ENCODE results near the gene MRTFA. TPM values are rescaled to one million over a fixed set of nuclear protein-coding genes. Genes with fewer than 3 reads are reported as not detected.

Gene MRTFA
- total RNA-seq, 4 donors from 2014 or later: 24.5 to 56.3 (median 40.9) TPM

DNA sequence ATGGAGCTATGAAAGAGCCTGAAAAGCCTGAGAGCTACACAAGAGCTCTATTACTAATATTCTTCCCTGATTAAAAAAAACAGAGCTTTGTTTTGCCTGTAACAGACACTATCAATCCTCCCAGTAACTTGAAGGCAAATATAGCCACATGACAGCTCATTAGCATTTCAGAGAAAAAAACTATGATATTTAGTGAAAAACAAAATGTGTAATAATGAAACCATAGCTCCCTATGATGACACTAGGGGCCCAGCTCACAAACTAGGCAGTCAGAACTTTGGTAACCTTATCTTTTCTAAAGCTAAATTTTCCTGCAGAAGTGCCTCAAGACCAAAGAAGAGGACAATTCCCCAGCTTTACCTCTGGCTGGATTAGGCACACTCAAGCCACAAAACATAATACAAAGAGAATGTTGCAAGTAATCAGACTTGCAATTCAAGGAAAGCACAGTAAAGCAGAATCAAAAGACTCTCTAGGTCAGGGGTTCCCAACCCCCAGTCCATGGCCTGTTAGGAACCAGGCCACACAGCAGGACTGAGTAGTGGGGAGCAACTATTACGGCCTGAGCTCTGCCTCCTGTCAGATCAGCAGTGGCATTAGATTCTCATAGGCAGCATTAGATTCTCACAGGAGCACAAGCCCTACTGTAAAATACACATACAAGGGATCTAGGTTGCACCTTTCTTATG lies 53.3 kb downstream of the MRTFA start:
- H3K27ac ChIP-seq: no peak overlapping the region
- H3K27me3 ChIP-seq: no peaks in the 10 kb centered on the region
- H3K9me3 ChIP-seq: no peaks in the 10 kb centered on the region
- no peak overlapping the region for H3K4me3 ChIP-seq
- no peaks in the 10 kb centered on the region for H3K36me3 ChIP-seq
- peaks cover 0 to 39% (median 6%) of the 10 kb centered on the region in 3 donors for H3K4me1 ChIP-seq
- TF ChIP-seq, protein P1, sequence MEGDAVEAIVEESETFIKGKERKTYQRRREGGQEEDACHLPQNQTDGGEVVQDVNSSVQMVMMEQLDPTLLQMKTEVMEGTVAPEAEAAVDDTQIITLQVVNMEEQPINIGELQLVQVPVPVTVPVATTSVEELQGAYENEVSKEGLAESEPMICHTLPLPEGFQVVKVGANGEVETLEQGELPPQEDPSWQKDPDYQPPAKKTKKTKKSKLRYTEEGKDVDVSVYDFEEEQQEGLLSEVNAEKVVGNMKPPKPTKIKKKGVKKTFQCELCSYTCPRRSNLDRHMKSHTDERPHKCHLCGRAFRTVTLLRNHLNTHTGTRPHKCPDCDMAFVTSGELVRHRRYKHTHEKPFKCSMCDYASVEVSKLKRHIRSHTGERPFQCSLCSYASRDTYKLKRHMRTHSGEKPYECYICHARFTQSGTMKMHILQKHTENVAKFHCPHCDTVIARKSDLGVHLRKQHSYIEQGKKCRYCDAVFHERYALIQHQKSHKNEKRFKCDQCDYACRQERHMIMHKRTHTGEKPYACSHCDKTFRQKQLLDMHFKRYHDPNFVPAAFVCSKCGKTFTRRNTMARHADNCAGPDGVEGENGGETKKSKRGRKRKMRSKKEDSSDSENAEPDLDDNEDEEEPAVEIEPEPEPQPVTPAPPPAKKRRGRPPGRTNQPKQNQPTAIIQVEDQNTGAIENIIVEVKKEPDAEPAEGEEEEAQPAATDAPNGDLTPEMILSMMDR (IDR thresholded peaks at IDR 0.05): no peak
- no peak for TF ChIP-seq POLR2A (IDR thresholded peaks at IDR 0.05)
- intact Hi-C loops (cut with DNase I): no loop called here
- 60 to 92% methylated on average over 1 of the region's 1 CpG for WGBS, 2 donors
- DNase-seq: no peak

DNA sequence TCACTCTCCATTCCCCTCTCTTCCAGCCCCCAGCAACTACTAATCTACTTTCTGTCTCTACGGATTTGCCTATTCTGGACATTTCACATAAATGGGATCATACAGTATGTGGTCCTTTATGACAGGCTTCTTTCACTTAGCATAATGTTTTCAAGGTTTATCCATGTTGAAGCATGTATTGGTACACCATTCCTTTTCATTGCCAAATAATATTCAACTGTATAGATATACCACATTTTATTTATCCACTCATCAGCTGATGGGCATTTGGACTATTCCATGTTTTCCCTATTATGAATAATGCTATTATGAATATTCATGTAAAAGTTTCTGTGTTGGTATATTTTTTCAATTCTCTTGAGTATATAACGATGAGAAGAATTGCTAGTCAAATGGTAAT lies 54.5 kb downstream of the MRTFA start:
- Histone ChIP-seq H3K4me1 (peaks cover 0 to 28% (median 5%) of the 10 kb centered on the region in 3 donors), H3K36me3 (no peaks in the 10 kb centered on the region), H3K27ac (no peak overlapping the region), H3K4me3 (no peak overlapping the region), H3K27me3 (no peaks in the 10 kb centered on the region), H3K9me3 (no peaks in the 10 kb centered on the region)
- TF ChIP-seq, protein P1 (IDR thresholded peaks at IDR 0.05): no peak
- TF ChIP-seq POLR2A (IDR thresholded peaks at IDR 0.05): no peak
- DNase-seq: no peak
- WGBS, 2 donors: 94 to 95% methylated on average over 2 of the region's 2 CpGs
- intact Hi-C loops (cut with DNase I): no loop called here

DNA sequence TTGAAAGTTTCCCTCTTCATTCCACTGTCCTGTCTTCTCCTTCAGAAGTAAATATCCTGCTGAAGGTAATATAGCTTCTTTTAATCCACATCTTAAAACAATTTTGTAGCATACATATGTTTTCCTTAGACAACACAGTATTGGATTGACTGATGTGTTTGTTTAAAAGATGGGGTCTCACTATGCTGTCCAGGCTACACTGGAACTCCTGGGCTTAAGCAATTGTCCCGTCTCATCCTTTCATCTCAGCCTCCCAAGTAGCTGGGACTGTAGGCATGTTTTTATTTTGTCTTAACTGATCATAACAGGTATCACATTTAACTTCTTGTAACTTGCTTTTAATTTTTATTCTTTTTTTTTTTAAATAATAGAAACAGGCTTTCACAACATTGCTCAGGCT lies 55.9 kb downstream of the MRTFA start:
- intact Hi-C loops (cut with DNase I): no loop called here
- WGBS, 2 donors: 88 to 100% methylated on average over 1 of the region's 1 CpG
- TF ChIP-seq, protein P1 (IDR thresholded peaks at IDR 0.05): no peak
- no peak for TF ChIP-seq POLR2A (IDR thresholded peaks at IDR 0.05)

DNA sequence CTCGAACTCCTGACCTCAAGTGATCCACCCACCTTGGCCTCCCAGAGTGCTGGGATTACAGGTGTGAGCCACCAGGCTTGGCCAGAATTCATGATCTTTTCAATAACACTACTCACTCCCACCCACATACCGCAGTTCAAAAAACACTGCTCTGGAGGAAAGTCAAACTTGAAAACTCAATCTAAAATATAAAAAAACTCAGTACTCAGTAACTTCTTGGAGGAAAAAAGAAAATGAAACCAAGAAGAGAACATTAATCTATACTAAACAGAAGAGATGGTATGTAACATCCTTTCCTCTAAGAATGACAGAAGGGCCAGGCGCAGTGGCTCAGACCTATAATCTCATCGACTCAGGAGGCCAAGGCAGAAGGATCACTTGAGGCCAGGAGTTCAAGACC lies 58.3 kb downstream of the MRTFA start:
- DNase-seq: no peak
- TF ChIP-seq, protein P1 (IDR thresholded peaks at IDR 0.05): no peak
- TF ChIP-seq POLR2A (IDR thresholded peaks at IDR 0.05): no peak
- intact Hi-C loops (cut with DNase I): no loop called here

More for the DNA sequence above, 55.9 kb downstream of the MRTFA start:
- no peaks in the 10 kb centered on the region for H3K9me3 ChIP-seq
- H3K36me3 ChIP-seq: no peaks in the 10 kb centered on the region
- H3K27ac ChIP-seq: no peak overlapping the region
- H3K4me1 ChIP-seq: peaks cover 0 to 14% (median 0%) of the 10 kb centered on the region in 3 donors
- DNase-seq: no peak
- H3K27me3 ChIP-seq: no peaks in the 10 kb centered on the region
- H3K4me3 ChIP-seq: no peak overlapping the region

DNA sequence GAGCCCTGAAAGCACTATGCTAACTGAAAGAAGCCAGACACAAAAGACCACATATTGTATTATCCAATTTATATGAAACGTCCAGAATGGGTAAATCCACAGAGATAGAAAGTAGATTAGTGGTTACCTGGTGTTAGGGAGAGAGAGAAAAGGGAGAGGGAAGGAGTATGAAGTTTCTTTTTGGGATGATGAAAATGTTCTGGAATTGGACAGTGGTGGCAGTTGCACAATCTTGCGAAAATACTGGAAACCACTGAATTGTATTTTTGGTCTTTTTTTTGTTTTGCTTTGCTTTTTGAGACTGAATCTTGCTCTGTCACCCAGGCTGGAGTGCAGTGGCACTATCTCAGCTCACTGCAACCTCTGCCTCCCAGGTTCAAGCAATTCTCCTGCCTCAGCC lies 63.5 kb downstream of the MRTFA start:
- Histone ChIP-seq H3K27ac (peak overlapping the region in 2 of 4 donors; percentile 10 to 49), H3K36me3 (peaks cover 0 to 9% (median 0%) of the 10 kb centered on the region in 3 donors), H3K9me3 (no peaks in the 10 kb centered on the region), H3K27me3 (no peaks in the 10 kb centered on the region), H3K4me3 (no peak overlapping the region), H3K4me1 (peaks cover 0 to 12% (median 0%) of the 10 kb centered on the region in 3 donors)
- DNase-seq: no peak
- WGBS, 2 donors: 63 to 66% methylated on average over 2 of the region's 2 CpGs
- TF ChIP-seq, protein P1 (IDR thresholded peaks at IDR 0.05): no peak
- no peak for TF ChIP-seq POLR2A (IDR thresholded peaks at IDR 0.05)
- intact Hi-C loops (cut with DNase I): no loop called here

More for the DNA sequence above, 58.3 kb downstream of the MRTFA start:
- peaks cover 0 to 4% (median 0%) of the 10 kb centered on the region in 3 donors for H3K36me3 ChIP-seq
- H3K27me3 ChIP-seq: no peaks in the 10 kb centered on the region
- H3K4me1 ChIP-seq: peaks cover 0 to 10% (median 0%) of the 10 kb centered on the region in 3 donors
- H3K4me3 ChIP-seq: no peak overlapping the region
- 82 to 93% methylated on average over 4 of the region's 4 CpGs for WGBS, 2 donors
- H3K9me3 ChIP-seq: no peaks in the 10 kb centered on the region
- no peak overlapping the region for H3K27ac ChIP-seq

Data from esophagus squamous epithelium (tissue), 5 donors.